ENCODE measurements around the gene CELSR3.

The CELSR3 gene

GRCh38 chr3:48663489-48664312, 1.0 kb upstream of the CELSR3 start:
- peak; percentile 85 for TF ChIP-seq CTCF (IDR thresholded peaks at IDR 0.05; ENCODE audit: low read depth, low read length, missing control alignments)
- peak; percentile 94 for DNase-seq (ENCODE audit: low read depth)

DNA sequence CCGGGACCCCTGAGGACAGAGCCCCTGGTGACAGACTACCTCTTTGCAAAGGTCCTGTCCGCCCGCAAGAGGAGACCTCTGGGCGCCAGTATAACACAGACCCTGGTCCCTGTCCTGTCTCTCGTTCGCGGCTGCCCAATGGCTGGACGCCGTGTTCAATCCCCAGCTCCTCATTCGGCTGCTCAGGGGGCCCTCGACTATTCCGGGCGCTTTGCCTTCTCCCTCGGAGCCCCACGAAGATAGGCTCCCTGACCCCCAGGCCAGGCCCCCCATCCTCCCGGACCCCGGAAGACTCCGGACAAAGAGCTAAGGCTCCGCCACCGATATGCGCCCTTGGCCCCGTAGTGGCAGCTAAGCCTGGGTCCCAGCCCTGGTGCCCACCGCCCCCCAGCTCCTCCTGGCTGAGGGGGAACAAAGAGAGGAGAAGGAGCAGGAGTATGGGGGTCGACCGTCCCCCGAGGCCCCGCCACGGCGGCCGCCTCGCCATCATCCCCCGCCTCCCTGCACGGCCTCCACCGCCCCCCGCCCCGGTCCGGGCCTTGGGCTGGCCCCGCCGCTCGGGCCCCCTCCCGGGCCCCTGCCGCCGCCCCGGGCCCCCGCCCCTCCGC, 437 bp downstream of the CELSR3 start:
- peak overlapping the region; percentile 6; the same call in 1 of the 2 replicates for H3K4me3 ChIP-seq (ENCODE audit: low read depth, low read length)
- DNase-seq (ENCODE audit: low read depth) = no peak

More at GRCh38 chr3:48663489-48664312, 1.0 kb upstream of the CELSR3 start:
- H3K4me3 ChIP-seq (ENCODE audit: low read depth, low read length) = peak overlapping the region; percentile 64

GRCh38 chr3:48661501-48662144, 1.1 kb downstream of the CELSR3 start:
- no peak for DNase-seq (ENCODE audit: low read depth)
- no peak for TF ChIP-seq CTCF (IDR thresholded peaks at IDR 0.05; ENCODE audit: low read depth, low read length, missing control alignments)

More for the DNA sequence above, 437 bp downstream of the CELSR3 start:
- no peak for TF ChIP-seq CTCF (IDR thresholded peaks at IDR 0.05; ENCODE audit: low read depth, low read length, missing control alignments)

DNA sequence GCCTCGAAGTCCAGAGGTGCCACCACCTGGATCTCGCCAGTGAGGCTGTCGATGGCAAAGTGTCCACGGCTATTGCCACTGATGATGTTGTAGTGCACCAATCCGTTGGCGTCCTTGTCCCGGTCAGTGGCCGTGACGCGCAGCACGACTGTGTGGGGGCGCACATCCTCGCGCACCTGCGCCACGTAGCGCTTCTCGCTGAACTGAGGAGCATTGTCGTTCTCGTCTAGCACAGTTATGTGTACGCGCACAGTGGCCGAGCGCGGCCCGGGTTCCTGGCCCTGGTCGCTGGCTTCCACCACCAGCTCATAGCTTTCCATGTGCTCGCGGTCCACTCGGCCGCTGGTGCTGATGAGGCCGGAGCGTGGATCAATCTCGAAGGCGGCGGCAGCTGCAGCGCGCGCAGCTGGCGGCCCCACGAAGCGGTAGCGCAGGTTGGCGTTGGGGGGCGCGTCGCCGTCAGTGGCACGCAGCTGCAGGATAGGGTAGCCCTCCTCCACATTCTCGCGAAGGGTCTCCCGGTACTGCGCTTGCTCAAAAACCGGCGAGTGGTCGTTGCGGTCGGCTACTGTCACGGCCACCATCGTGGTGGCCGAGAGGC, 1.8 kb downstream of the CELSR3 start:
- no peak overlapping the region for H3K4me3 ChIP-seq (ENCODE audit: low read depth, low read length)
- TF ChIP-seq CTCF (IDR thresholded peaks at IDR 0.05; ENCODE audit: low read depth, low read length, missing control alignments) = no peak
- DNase-seq (ENCODE audit: low read depth) = no peak

More at GRCh38 chr3:48661501-48662144, 1.1 kb downstream of the CELSR3 start:
- H3K4me3 ChIP-seq (ENCODE audit: low read depth, low read length) = peak overlapping the region; percentile 16; the same call in 1 of the 2 replicates

DNA sequence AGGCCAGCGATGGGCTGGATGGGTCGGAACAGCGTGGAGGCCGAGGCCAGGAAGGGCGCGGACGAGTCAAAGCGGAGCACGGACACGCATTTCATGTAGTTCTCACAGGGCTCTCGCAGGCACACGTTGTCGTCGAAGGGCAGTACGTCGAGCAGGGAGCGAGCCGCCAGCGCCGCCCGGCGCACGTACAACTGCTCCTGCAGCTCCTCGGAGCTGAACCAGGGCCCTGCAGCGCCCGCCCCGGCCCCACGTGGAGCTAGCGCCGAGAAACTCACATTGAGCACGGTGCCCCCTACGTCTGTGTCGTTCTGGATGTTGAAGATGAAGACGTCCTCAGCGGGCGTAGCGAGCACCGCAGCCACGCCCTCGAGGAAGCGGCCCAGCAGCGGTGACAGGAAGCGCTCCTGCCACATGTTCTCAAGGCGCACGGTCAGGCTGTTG, 5.8 kb downstream of the CELSR3 start:
- no peak overlapping the region for H3K4me3 ChIP-seq (ENCODE audit: low read depth, low read length)
- DNase-seq (ENCODE audit: low read depth) = no peak
- TF ChIP-seq CTCF (IDR thresholded peaks at IDR 0.05; ENCODE audit: low read depth, low read length, missing control alignments) = no peak

DNA sequence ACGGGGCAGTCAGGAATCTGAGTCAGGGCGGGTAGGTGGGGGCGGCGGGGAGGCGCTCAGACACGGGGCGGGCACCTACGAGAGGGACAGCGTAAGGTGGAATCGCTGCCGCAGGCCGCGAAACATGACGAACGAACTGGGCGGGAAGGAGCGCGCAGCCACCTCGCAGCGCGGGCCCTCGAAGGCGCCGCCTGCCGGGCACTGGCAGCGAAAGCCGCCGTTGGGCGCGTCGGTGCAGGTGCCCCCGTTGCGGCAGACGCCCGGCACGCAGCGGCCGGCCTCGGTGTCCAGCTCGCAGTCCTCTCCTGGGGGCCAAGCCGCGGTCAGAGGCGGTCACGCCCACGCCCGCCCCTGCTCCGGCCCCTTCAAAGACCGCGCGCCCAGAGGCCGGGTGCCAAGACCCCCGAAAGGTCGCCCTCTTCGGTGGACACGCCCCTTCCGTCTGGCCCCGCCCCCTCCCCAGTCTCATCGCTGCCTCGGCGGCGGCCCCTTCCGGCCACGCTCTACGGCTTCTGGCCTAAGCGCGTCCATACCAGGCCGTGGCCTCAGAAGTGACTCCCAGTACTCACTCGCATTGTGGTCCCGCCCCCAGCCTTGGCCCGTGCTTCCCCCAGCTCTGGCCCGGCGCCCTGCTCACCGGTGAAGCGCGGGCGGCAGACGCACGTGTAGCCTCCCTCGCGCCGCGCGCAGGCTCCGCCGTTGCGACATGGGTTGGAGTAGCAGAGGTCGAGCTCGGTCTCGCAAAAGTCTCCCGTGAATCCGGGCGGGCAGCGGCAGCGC, 6.4 kb downstream of the CELSR3 start:
- DNase-seq (ENCODE audit: low read depth) = no peak
- H3K4me3 ChIP-seq (ENCODE audit: low read depth, low read length) = peak overlapping the region; percentile 53
- TF ChIP-seq CTCF (IDR thresholded peaks at IDR 0.05; ENCODE audit: low read depth, low read length, missing control alignments) = peak; percentile 67

Data from GM12864 (cell line).